ENCODE measurements around the gene SMIM14.
"Not testable (repeated sequence)": the region's sequence is repeated elsewhere in the genome, so short reads cannot be mapped to it uniquely, and the experiment has no call there.

Gene SMIM14

GRCh38 chr4:39528061-39528465 lies 110.6 kb downstream of the SMIM14 start:
- DNase-seq = no peak

GRCh38 chr4:39527296-39528060 lies 111.2 kb downstream of the SMIM14 start, which contains the start of gene UGDH:
Gene UGDH, minus strand, starts transcription at chr4:39527439. Its CDS starts 5,927 bp downstream, at chr4:39521512.
- DNase-seq = peak; percentile 93

- peak; percentile 33 for DNase-seq
Measured at GRCh38 chr4:39526765-39527295, 111.8 kb downstream of the SMIM14 start.

GRCh38 chr4:39525822-39526690 lies 112.6 kb downstream of the SMIM14 start:
- no peak for DNase-seq

GRCh38 chr4:39524161-39524957 lies 114.3 kb downstream of the SMIM14 start:
- DNase-seq = no peak

GRCh38 chr4:39522068-39522467 lies 116.6 kb downstream of the SMIM14 start:
- no peak for DNase-seq

- no peak for DNase-seq
Measured at GRCh38 chr4:39521253-39521919, 117.3 kb downstream of the SMIM14 start.

GRCh38 chr4:39518484-39518883 lies 120.2 kb downstream of the SMIM14 start:
- no peak for DNase-seq

- DNase-seq = no peak
Measured at GRCh38 chr4:39516407-39516966, 122.2 kb downstream of the SMIM14 start.

- DNase-seq = not testable (repeated sequence)
Measured at GRCh38 chr4:39515669-39516401, 122.8 kb downstream of the SMIM14 start.

GRCh38 chr4:39514888-39515401 lies 123.7 kb downstream of the SMIM14 start:
- no peak for DNase-seq

- not testable (repeated sequence) for DNase-seq
Measured at GRCh38 chr4:39514266-39514665, 124.4 kb downstream of the SMIM14 start.

- no peak for DNase-seq
Measured at GRCh38 chr4:39510348-39510929, 128.2 kb downstream of the SMIM14 start.

GRCh38 chr4:39505581-39505980 lies 133.1 kb downstream of the SMIM14 start:
- DNase-seq = no peak

- no peak for DNase-seq
Measured at GRCh38 chr4:39504538-39504937, 134.1 kb downstream of the SMIM14 start.

- not testable (repeated sequence) for DNase-seq
Measured at GRCh38 chr4:39502664-39503035, 136.0 kb downstream of the SMIM14 start.

GRCh38 chr4:39502019-39502663 lies 136.5 kb downstream of the SMIM14 start:
- DNase-seq = no peak

- DNase-seq = no peak
Measured at GRCh38 chr4:39498727-39499020, 140.0 kb downstream of the SMIM14 start.

GRCh38 chr4:39497909-39498726 lies 140.5 kb downstream of the SMIM14 start:
- no peak for DNase-seq
